NCI-H82 treated with DMSO at 0.1 percent for 48 hours (cell line): Measurements from ENCODE around the gene KIF16B.
"Not testable (repeated sequence)": the region's sequence is repeated elsewhere in the genome, so short reads cannot be mapped to it uniquely, and the experiment has no call there.

ENCODE experiments used
- DNase-seq: peaks from one replicate; lab custom pipeline; 2025; ENCODE audit not compliant: unreplicated experiment; lab: John Stamatoyannopoulos, UW

KIF16B gene

GRCh38 chr20:16439540-16439939 lies 133.7 kb downstream of the KIF16B start:
- DNase-seq = not testable (repeated sequence)

GRCh38 chr20:16438100-16438499 lies 135.1 kb downstream of the KIF16B start:
- DNase-seq = no peak

GRCh38 chr20:16437387-16437996 lies 135.8 kb downstream of the KIF16B start:
- DNase-seq = no peak

GRCh38 chr20:16434062-16434664 lies 139.1 kb downstream of the KIF16B start:
- DNase-seq = no peak

GRCh38 chr20:16433293-16433580 lies 140.0 kb downstream of the KIF16B start:
- no peak for DNase-seq

GRCh38 chr20:16432466-16433292 lies 140.6 kb downstream of the KIF16B start:
- no peak for DNase-seq

- no peak for DNase-seq
Observed at GRCh38 chr20:16428112-16428511, 145.1 kb downstream of the KIF16B start.

GRCh38 chr20:16427571-16427970 lies 145.7 kb downstream of the KIF16B start:
- no peak for DNase-seq

GRCh38 chr20:16424780-16425179 lies 148.5 kb downstream of the KIF16B start:
- no peak for DNase-seq

- DNase-seq = no peak
Observed at GRCh38 chr20:16423311-16424212, 149.7 kb downstream of the KIF16B start.

- DNase-seq = no peak
Observed at GRCh38 chr20:16419138-16419715, 154.0 kb downstream of the KIF16B start.

- DNase-seq = no peak
Observed at GRCh38 chr20:16418616-16419015, 154.6 kb downstream of the KIF16B start.

GRCh38 chr20:16417001-16417400 lies 156.2 kb downstream of the KIF16B start:
- DNase-seq = no peak

- no peak for DNase-seq
Observed at GRCh38 chr20:16415071-16416053, 157.9 kb downstream of the KIF16B start.

GRCh38 chr20:16412906-16413305 lies 160.3 kb downstream of the KIF16B start:
- DNase-seq = no peak

- DNase-seq = no peak
Observed at GRCh38 chr20:16411361-16411760, 161.9 kb downstream of the KIF16B start.

- DNase-seq = no peak
Observed at GRCh38 chr20:16410626-16411025, 162.6 kb downstream of the KIF16B start.

GRCh38 chr20:16408981-16409380 lies 164.3 kb downstream of the KIF16B start:
- no peak for DNase-seq

GRCh38 chr20:16407251-16408067 lies 165.8 kb downstream of the KIF16B start:
- DNase-seq = no peak
